Measurements from ENCODE around the gene TECPR2.
"Not testable (repeated sequence)": the region's sequence is repeated elsewhere in the genome, so short reads cannot be mapped to it uniquely, and the experiment has no call there.

TECPR2 gene

GRCh38 chr14:102511538-102511937 is 148.8 kb downstream of the TECPR2 start:
- no peak for DNase-seq

- DNase-seq: no peak
Observed at GRCh38 chr14:102512793-102513300, 150.1 kb downstream of the TECPR2 start.

DNA sequence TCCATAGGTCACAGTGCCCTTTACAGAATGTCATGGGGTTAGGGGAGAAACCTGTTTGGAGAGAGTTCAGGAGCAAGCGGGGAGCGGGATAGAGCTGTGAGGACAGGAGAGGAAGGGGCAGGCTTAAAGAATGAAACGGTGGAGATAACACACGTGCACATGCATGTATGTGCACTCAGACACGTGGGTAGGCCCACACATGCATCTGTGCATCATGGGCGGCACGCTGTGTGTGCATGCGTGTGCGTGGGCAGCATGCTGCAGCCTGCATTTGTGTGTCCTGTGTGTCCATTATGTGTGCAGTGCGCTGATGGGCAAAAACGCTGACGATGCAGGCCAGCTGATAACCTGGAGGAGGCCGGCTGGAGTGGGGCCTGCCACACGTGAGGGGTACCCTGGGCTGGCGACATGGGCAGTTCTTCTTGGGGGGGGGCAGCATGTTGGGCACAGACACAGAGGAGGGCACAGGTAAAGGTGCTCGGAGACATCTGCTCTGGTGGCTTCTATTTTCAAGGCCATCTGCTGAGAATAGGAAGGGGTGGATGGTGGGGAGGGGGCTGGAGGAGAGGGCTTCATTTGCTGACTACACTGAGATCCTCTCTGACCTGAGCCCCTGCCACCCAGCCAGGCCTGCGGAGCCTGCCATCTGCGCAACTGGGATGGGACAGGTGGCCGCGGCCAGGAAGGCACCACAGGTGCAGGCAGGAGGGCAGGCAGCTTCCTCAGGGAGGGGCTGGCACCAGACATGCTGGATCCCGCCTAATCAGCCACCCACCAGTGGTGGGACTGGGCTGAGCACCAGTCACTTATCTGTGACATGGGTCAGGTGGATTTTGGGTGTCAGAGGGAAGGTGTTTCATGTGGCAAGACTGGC is 151.4 kb downstream of the TECPR2 start:
- DNase-seq: no peak

GRCh38 chr14:102514987-102515733 is 152.4 kb downstream of the TECPR2 start:
- DNase-seq: no peak

GRCh38 chr14:102516531-102517391 is 154.0 kb downstream of the TECPR2 start:
- DNase-seq: peak; percentile 56

- no peak for DNase-seq
Observed at GRCh38 chr14:102517392-102518062, 154.8 kb downstream of the TECPR2 start.

DNA sequence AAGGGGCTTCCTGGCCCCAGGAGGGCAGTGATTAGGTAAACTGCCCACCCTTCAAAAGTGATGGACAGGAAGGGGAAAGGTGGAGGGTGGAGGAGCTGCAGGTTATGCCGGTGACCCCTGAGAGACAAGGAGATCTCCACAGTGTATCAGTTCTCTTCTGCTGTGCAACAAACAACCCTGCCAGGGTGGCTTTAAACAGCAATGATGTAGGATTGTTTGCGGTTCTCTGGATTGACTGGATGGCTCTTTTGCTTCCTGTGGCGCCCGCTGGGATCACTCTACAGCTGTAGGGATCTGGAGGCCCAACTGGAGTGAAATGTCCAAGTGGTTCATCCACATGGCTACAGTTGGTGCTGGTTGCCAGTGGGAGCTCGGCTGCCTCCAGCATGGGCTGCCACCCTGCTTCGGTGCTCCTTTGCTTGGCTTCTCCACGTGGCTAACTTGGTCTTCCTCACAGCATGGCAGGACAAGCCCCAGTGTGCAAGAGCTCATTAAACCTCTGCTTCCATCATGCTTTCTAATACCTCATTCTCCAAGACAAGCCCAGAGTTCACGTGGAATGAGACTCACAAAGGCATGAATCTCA is 155.4 kb downstream of the TECPR2 start:
- DNase-seq: no peak

- DNase-seq: not testable (repeated sequence)
Observed at GRCh38 chr14:102519709-102520108, 157.0 kb downstream of the TECPR2 start.

DNA sequence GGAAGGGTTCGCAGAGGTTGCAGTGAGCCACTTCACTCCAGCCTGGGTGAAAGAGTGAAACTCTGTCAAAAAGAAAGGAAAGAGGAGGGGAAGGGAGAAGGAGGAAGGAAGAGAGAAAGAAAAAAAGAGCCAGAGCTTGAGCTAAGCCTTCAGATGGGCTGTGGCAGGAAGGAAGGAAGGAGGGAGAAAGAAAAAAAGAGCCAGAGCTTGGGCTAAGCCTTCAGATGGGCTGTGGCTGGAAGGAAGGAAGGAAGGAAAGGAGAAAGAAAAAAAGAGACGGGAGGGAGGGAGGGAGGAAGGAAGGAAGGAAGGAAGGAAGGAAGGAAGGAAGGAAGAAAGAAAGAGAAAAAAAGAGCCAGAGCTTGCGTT is 160.4 kb downstream of the TECPR2 start:
- DNase-seq: no peak

- no peak for DNase-seq
Observed at GRCh38 chr14:102523569-102524450, 161.1 kb downstream of the TECPR2 start.

DNA sequence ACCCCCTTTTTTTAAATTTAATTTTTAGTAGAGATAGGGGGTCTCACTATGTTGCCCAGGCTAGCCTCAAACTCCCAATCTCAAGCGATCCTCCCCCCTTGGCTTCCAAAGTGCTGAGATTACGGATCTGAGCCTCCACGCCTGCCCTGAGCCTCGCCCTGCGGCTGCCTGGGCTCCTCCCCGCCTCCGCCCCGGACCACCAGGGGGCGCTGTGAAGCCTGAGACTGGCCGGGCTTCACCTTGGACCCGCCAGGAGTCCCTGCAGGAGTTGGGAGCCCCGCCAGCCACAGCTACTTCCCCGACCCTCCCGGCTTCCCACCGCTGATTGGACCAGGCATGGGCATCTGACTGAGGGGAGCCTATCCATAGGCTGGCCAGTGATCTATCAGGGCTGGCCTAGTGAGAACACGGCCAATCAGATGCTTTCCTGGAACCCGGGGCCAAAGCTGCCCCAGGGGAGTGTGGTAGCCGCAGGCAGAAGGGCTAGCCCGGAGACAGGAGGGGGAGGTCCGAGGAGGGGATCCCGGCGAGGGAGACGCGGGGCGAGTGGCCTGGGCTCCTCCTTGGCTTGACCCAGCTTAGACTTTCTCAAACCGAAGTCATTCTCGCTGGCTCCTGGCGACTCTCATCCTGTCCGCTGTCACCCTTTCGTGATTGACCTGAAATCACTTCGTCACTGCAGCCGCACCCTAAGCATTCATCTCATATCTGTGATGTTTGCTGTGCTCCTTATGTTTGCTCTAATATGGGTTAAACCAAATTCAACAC is 161.9 kb downstream of the TECPR2 start:
- peak; percentile 91 for DNase-seq

DNA sequence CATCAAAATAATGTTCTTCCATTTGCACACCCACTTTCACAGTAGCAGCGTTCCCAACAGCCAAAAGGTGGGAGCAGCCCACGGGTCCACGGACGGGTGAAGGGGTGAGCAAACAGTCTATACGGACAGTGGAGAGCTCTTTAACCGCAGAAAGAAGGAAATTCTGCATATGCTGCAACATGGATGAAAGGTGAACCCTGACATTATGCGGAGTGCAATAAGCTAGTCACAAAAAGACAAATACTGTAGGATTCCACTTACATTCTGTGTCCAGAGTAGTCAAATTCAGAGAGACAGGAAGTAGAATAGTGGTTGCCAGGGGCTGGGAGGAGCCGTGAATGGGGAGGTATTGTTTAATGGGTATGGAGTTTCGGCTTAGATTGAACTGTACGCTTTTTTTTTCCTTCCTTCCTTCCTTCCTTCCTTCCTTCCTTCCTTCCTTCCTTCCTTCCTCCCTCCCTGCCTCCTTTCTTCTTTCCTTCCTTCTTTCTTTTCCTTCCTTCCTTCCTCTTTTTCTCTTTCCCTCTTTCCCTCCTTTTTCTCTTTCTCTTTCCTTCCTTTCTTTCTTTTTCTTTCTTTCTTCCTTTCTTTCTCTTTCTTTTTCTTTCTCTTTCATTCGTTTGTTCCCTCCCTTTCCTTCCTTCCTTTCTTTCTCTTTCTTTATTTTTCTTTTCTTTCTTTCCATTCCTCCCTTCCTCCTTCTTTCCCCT is 162.6 kb downstream of the TECPR2 start:
- DNase-seq: no peak

GRCh38 chr14:102525929-102526497 is 163.3 kb downstream of the TECPR2 start:
- no peak for DNase-seq

GRCh38 chr14:102528431-102529170 is 165.9 kb downstream of the TECPR2 start:
- no peak for DNase-seq

- DNase-seq: no peak
Observed at GRCh38 chr14:102530828-102531478, 168.2 kb downstream of the TECPR2 start.

GRCh38 chr14:102532204-102532658 is 169.5 kb downstream of the TECPR2 start:
- no peak for DNase-seq

- DNase-seq: no peak
Observed at GRCh38 chr14:102537981-102538601, 175.3 kb downstream of the TECPR2 start.

Measured in activated gamma-delta T cell treated with Interleukin-2 at 50 U/mL for 16 hours (primary cell).